Activated T-cell treated with anti-CD3 and anti-CD28 coated beads for 48 hours (primary cell): ENCODE data around the gene PLPP1.
"Not testable (repeated sequence)": the region's sequence is repeated elsewhere in the genome, so short reads cannot be mapped to it uniquely, and the experiment has no call there.

Source experiments
- DNase-seq: peaks from one replicate; pipeline ENCODE4 v3.0.0-alpha.2; 2020; ENCODE audit warnings: low read depth

The PLPP1 gene

GRCh38 chr5:55544341-55544740 lies 9.6 kb upstream of the PLPP1 start:
- no peak for DNase-seq

- no peak for DNase-seq
Measured at GRCh38 chr5:55541056-55541635, 6.4 kb upstream of the PLPP1 start.

- no peak for DNase-seq
Measured at GRCh38 chr5:55540525-55540924, 5.8 kb upstream of the PLPP1 start.

- no peak for DNase-seq
Measured at GRCh38 chr5:55540024-55540423, 5.3 kb upstream of the PLPP1 start.

- no peak for DNase-seq
Measured at GRCh38 chr5:55538661-55539060, 3.9 kb upstream of the PLPP1 start.

- DNase-seq = not testable (repeated sequence)
Measured at GRCh38 chr5:55537315-55537714, 2.6 kb upstream of the PLPP1 start.

GRCh38 chr5:55535199-55535905 lies 588 bp upstream of the PLPP1 start:
- DNase-seq = no peak

- DNase-seq = no peak
Measured at GRCh38 chr5:55533521-55534435, 986 bp downstream of the PLPP1 start.

GRCh38 chr5:55530669-55531068 lies 4.1 kb downstream of the PLPP1 start:
- DNase-seq = no peak

- DNase-seq = no peak
Measured at GRCh38 chr5:55524816-55525215, 9.9 kb downstream of the PLPP1 start.

GRCh38 chr5:55523293-55523692 lies 11.5 kb downstream of the PLPP1 start:
- DNase-seq = no peak

- DNase-seq = no peak
Measured at GRCh38 chr5:55521881-55522280, 12.9 kb downstream of the PLPP1 start.

GRCh38 chr5:55520117-55520839 lies 14.5 kb downstream of the PLPP1 start:
- DNase-seq = no peak

GRCh38 chr5:55518831-55519390 lies 15.9 kb downstream of the PLPP1 start:
- no peak for DNase-seq

- DNase-seq = no peak
Measured at GRCh38 chr5:55517804-55518203, 17.0 kb downstream of the PLPP1 start.

- no peak for DNase-seq
Measured at GRCh38 chr5:55511010-55511409, 23.8 kb downstream of the PLPP1 start.

GRCh38 chr5:55510523-55510880 lies 24.3 kb downstream of the PLPP1 start:
- DNase-seq = no peak

- no peak for DNase-seq
Measured at GRCh38 chr5:55509796-55510522, 24.8 kb downstream of the PLPP1 start.

- no peak for DNase-seq
Measured at GRCh38 chr5:55509097-55509496, 25.7 kb downstream of the PLPP1 start.

GRCh38 chr5:55507574-55507973 lies 27.2 kb downstream of the PLPP1 start:
- DNase-seq = no peak

- not testable (repeated sequence) for DNase-seq
Measured at GRCh38 chr5:55505711-55506110, 29.1 kb downstream of the PLPP1 start.
